HepG2 (cell line): ENCODE results near the gene KDM1B. TPM values are rescaled to one million over a fixed set of nuclear protein-coding genes. Genes with fewer than 3 reads are reported as not detected.

Source experiments
- ASH2L ChIP-seq: fragments of 300-600, 200-600 bp; sonication (generic); IDR thresholded peaks from 2 replicates; pipeline ENCODE4 v1.7.0; 2017; ENCODE audit warnings: low read depth, mild to moderate bottlenecking, moderate library complexity, mixed read lengths, low read length; ENCODE audit not compliant: insufficient read length
- BORCS8-MEF2B ChIP-seq: sonication (generic); formaldehyde crosslinking; IDR thresholded peaks from 2 replicates; pipeline ENCODE4 v1.8.0; 2022; ENCODE audit warnings: mild to moderate bottlenecking, missing genetic modification reagents
- FOXK1 ChIP-seq: sonication (generic); formaldehyde crosslinking; IDR thresholded peaks from 2 replicates; pipeline ENCODE4 v1.4.0; 2020; ENCODE audit warnings: low read depth, missing genetic modification reagents, borderline replicate concordance
- GATA4 ChIP-seq: sonication (generic); IDR thresholded peaks from 2 replicates; pipeline ENCODE4 v1.6.1; 2016; ENCODE audit warnings: antibody characterized with exemption, low read depth, borderline replicate concordance
- IRF1 ChIP-seq: sonication (generic); formaldehyde crosslinking; IDR thresholded peaks from 2 replicates; pipeline ENCODE4 v1.4.0; 2020; ENCODE audit warnings: low read depth, mild to moderate bottlenecking, missing genetic modification reagents
- KLF11 ChIP-seq: IDR thresholded peaks from 2 replicates; pipeline ENCODE4 v1.6.1; 2016; ENCODE audit warnings: missing compliant biosample characterization
- NCOR1 ChIP-seq: fragments of 200-600 bp; sonication (generic); IDR thresholded peaks from 2 replicates; pipeline ENCODE4 v1.7.0; 2017; ENCODE audit warnings: antibody characterized with exemption, low read length, borderline replicate concordance
- NFKB2 ChIP-seq: sonication (generic); formaldehyde crosslinking; IDR thresholded peaks from 2 replicates; pipeline ENCODE4 v1.4.0; 2020; ENCODE audit warnings: missing genetic modification reagents, borderline replicate concordance
- NR1H2 ChIP-seq: sonication (generic); formaldehyde crosslinking; IDR thresholded peaks from 2 replicates; pipeline ENCODE4 v1.8.1; 2022; ENCODE audit warnings: low read depth, missing genetic modification reagents, borderline replicate concordance
- RBFOX2 ChIP-seq: fragments of 200-400 bp; formaldehyde crosslinking; IDR thresholded peaks from 2 replicates; pipeline ENCODE4 v1.6.1; 2017; ENCODE audit warnings: low read depth, mild to moderate bottlenecking, low read length
- RBM39 ChIP-seq: fragments of 200-400 bp; formaldehyde crosslinking; IDR thresholded peaks from one replicate; pipeline ENCODE4 v1.6.1; 2018; ENCODE audit warnings: antibody characterized with exemption, mild to moderate bottlenecking, low read depth, low read length; ENCODE audit not compliant: poor library complexity, severe bottlenecking
- RFX3 ChIP-seq: IDR thresholded peaks from 2 replicates; pipeline ENCODE4 v1.6.1; 2016; ENCODE audit warnings: missing biosample characterization, missing genetic modification reagents
- SALL2 ChIP-seq: sonication (generic); formaldehyde crosslinking; IDR thresholded peaks from 2 replicates; pipeline ENCODE4 v1.8.1; 2023; ENCODE audit warnings: mild to moderate bottlenecking, missing genetic modification reagents, inconsistent platforms
- U2AF2 ChIP-seq: fragments of 200-400 bp; formaldehyde crosslinking; IDR thresholded peaks from 2 replicates; pipeline ENCODE4 v1.6.1; 2017; ENCODE audit warnings: low read depth, mild to moderate bottlenecking, low read length
- ZNF362 ChIP-seq: sonication (generic); formaldehyde crosslinking; IDR thresholded peaks from 2 replicates; pipeline ENCODE4 v1.4.0; 2020; ENCODE audit warnings: missing genetic modification reagents, mild to moderate bottlenecking, borderline replicate concordance
- ZNF367 ChIP-seq: sonication (generic); formaldehyde crosslinking; IDR thresholded peaks from 2 replicates; pipeline ENCODE4 v1.4.0; 2020; ENCODE audit warnings: missing genetic modification reagents, borderline replicate concordance
- ZNF570 ChIP-seq: sonication (generic); formaldehyde crosslinking; IDR thresholded peaks from 2 replicates; pipeline ENCODE4 v1.4.0; 2020; ENCODE audit warnings: mild to moderate bottlenecking, missing genetic modification reagents, borderline replicate concordance
- polyA plus RNA-seq, 8 experiments: library from polyadenylated mRNA; depleted of rRNA in 3 of 8; stranded (reverse) in 7 of 8; unstranded in 1 of 8; fragments of >200 nt; fragmentation: Illumina TruSeq in 4 of 8; extraction: Trizol in 4 of 8; gene quantifications; 2 replicates each; pipeline versions ENCODE4 v1.2.1 to v1.2.3, GENCODE V29; 2011 to 2016; ENCODE audit warnings: low read depth in 4 of 8, missing spikeins in 1 of 8, mixed read lengths in 1 of 8; ENCODE audit not compliant: insufficient read depth in 1 of 8
- total RNA-seq, 5 experiments: library from RNA; depleted of rRNA; stranded (reverse); fragments of >200 nt; fragmentation: Illumina TruSeq; extraction: Trizol; gene quantifications; 2 replicates each; pipeline ENCODE4 v1.2.3, GENCODE V29; 2016; ENCODE audit warnings: low read depth in 1 of 5
- TF ChIP-seq, protein P1 (sequence below): sonication (generic); formaldehyde crosslinking; IDR thresholded peaks from 2 replicates; pipeline ENCODE4 v1.9.0; 2021; ENCODE audit warnings: missing genetic modification reagents, borderline replicate concordance
- TF ChIP-seq, protein P2 (sequence below): sonication (generic); formaldehyde crosslinking; IDR thresholded peaks from 2 replicates; pipeline ENCODE4 v1.4.0; 2020; ENCODE audit warnings: low read depth, missing genetic modification reagents

Gene KDM1B
- total and polyA plus RNA-seq, 2 of the 13 experiments (the other 11 are each of a cell fraction or from before 2014, with no cell fraction given), result 9.8 to 13.2 TPM

DNA sequence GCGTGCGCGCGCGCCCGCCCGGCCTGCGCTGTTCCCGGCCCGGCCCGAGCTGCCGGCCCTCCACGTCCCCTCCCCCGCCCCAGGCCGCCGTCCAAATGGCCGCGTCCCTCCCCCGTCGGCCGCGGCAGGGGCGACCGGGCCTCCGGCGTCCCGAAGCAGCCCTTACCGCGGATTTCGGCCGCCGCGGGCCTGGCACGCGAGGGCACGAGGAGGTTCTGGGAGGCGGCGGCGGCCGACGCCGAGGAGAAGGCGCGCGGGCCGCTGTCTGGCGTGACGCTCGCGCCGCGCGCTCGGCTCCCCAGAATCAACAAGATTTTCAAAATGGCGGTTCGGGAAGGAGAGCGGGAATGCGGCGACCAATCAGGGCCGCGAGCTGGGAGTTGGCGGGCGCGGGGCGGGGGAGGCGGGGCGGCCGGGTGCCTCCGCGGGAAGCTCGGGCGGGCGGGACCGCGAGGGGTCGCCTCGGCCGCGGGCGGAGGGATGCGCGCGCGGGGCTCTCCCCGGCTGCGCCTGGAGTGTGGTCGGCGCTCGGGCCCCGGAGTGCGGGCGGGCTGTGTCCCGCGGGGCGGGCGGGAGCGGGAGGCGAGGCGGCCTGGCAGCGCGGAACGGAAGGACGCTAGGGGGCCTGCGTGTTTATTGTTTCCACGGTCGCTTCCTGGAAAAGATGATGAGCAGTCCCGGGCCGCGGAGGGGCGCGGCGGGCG lies 109.1 kb downstream of the KDM1B start, which contains the start of gene DEK (continued):
- TF ChIP-seq ZNF570 (CRISPR knock-in tag), result no peak
- TF ChIP-seq NR1H2 (CRISPR knock-in tag), result no peak
- TF ChIP-seq ASH2L, result peak; percentile 82
- TF ChIP-seq NCOR1, result no peak
- TF ChIP-seq RBM39, result peak; percentile 52
- 0 out of 2 replicates have a peak, but pooled peaks have one; percentile 55 for TF ChIP-seq ZNF367 (CRISPR knock-in tag)
- TF ChIP-seq FOXK1 (CRISPR knock-in tag), result peak; percentile 65; the same call in 1 of the 2 replicates
- TF ChIP-seq RFX3 (CRISPR knock-in tag), result no peak
- TF ChIP-seq, protein P1, sequence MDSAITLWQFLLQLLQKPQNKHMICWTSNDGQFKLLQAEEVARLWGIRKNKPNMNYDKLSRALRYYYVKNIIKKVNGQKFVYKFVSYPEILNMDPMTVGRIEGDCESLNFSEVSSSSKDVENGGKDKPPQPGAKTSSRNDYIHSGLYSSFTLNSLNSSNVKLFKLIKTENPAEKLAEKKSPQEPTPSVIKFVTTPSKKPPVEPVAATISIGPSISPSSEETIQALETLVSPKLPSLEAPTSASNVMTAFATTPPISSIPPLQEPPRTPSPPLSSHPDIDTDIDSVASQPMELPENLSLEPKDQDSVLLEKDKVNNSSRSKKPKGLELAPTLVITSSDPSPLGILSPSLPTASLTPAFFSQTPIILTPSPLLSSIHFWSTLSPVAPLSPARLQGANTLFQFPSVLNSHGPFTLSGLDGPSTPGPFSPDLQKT (CRISPR knock-in tag), result no peak
- TF ChIP-seq RBFOX2, result peak; percentile 96
- TF ChIP-seq, protein P2, sequence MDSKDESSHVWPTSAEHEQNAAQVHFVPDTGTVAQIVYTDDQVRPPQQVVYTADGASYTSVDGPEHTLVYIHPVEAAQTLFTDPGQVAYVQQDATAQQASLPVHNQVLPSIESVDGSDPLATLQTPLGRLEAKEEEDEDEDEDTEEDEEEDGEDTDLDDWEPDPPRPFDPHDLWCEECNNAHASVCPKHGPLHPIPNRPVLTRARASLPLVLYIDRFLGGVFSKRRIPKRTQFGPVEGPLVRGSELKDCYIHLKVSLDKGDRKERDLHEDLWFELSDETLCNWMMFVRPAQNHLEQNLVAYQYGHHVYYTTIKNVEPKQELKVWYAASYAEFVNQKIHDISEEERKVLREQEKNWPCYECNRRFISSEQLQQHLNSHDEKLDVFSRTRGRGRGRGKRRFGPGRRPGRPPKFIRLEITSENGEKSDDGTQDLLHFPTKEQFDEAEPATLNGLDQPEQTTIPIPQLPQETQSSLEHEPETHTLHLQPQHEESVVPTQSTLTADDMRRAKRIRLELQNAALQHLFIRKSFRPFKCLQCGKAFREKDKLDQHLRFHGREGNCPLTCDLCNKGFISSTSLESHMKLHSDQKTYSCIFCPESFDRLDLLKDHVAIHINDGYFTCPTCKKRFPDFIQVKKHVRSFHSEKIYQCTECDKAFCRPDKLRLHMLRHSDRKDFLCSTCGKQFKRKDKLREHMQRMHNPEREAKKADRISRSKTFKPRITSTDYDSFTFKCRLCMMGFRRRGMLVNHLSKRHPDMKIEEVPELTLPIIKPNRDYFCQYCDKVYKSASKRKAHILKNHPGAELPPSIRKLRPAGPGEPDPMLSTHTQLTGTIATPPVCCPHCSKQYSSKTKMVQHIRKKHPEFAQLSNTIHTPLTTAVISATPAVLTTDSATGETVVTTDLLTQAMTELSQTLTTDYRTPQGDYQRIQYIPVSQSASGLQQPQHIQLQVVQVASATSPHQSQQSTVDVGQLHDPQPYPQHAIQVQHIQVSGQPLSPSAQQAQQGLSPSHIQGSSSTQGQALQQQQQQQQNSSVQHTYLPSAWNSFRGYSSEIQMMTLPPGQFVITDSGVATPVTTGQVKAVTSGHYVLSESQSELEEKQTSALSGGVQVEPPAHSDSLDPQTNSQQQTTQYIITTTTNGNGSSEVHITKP, result no peak; the same call in 1 of the 2 replicates
- no peak for TF ChIP-seq NFKB2 (CRISPR knock-in tag)
- TF ChIP-seq KLF11 (CRISPR knock-in tag), result no peak
- TF ChIP-seq U2AF2, result no peak
- peak; percentile 76; the same call in 1 of the 2 replicates for TF ChIP-seq BORCS8-MEF2B
- TF ChIP-seq ZNF362 (CRISPR knock-in tag), result no peak
- no peak for TF ChIP-seq IRF1 (CRISPR knock-in tag)
- peak; percentile 38 for TF ChIP-seq SALL2 (CRISPR knock-in tag)
- no peak for TF ChIP-seq GATA4
